SK-N-SH treated with all-trans-retinoic acid at 6 μM for 48 hours (cell line): ENCODE measurements around the gene CPHXL2.

Experiments used
- ARNTL ChIP-seq: fragments of 450-650 bp; formaldehyde crosslinking; IDR thresholded peaks from 2 replicates; pipeline ENCODE4 v1.5.0; 2020; ENCODE audit warnings: low read depth, mild to moderate bottlenecking, moderate library complexity, borderline replicate concordance
- ESRRG ChIP-seq: fragments of 250-450 bp; sonication (Bioruptor Pico); IDR thresholded peaks from 2 replicates; pipeline ENCODE4 v1.6.1; 2021; ENCODE audit warnings: mild to moderate bottlenecking
- POU6F1 ChIP-seq: fragments of 250-450 bp; sonication (Bioruptor Pico); IDR thresholded peaks from 2 replicates; pipeline ENCODE4 v1.8.0; 2021; ENCODE audit warnings: low read depth, mild to moderate bottlenecking, moderate library complexity, borderline replicate concordance
- RARB ChIP-seq: fragments of 250-450 bp; sonication (Bioruptor Pico); IDR thresholded peaks from 2 replicates; pipeline ENCODE4 v1.8.0; 2021; ENCODE audit warnings: mild to moderate bottlenecking, moderate library complexity
- ZFP30 ChIP-seq: fragments of 450-650 bp; formaldehyde crosslinking; IDR thresholded peaks from 2 replicates; pipeline ENCODE4 v1.5.0; 2022; ENCODE audit warnings: mild to moderate bottlenecking, moderate library complexity
- ZNF565 ChIP-seq: fragments of 450-650 bp; formaldehyde crosslinking; conservative IDR thresholded peaks from 2 replicates; pipeline ENCODE4 v1.5.0; 2020; ENCODE audit warnings: low read depth, mild to moderate bottlenecking, moderate library complexity
- ZNF70 ChIP-seq: fragments of 450-650 bp; formaldehyde crosslinking; IDR thresholded peaks from 2 replicates; pipeline ENCODE4 v1.5.0; 2020; ENCODE audit warnings: mild to moderate bottlenecking, moderate library complexity
- ZNF8 ChIP-seq: fragments of 450-650 bp; formaldehyde crosslinking; IDR thresholded peaks from 2 replicates; pipeline ENCODE4 v1.5.0; 2020; ENCODE audit warnings: mild to moderate bottlenecking, moderate library complexity
- TF ChIP-seq, protein P1 (sequence below): fragments of 250-450 bp; sonication (Bioruptor Pico); IDR thresholded peaks from 2 replicates; pipeline ENCODE4 v1.8.0; 2020; ENCODE audit warnings: mild to moderate bottlenecking, moderate library complexity, borderline replicate concordance
- TF ChIP-seq, protein P2 (sequence below): fragments of 250-450 bp; sonication (Bioruptor Pico); IDR thresholded peaks from 2 replicates; pipeline ENCODE4 v1.5.1; 2020; ENCODE audit warnings: low read depth, mild to moderate bottlenecking, moderate library complexity

DNA sequence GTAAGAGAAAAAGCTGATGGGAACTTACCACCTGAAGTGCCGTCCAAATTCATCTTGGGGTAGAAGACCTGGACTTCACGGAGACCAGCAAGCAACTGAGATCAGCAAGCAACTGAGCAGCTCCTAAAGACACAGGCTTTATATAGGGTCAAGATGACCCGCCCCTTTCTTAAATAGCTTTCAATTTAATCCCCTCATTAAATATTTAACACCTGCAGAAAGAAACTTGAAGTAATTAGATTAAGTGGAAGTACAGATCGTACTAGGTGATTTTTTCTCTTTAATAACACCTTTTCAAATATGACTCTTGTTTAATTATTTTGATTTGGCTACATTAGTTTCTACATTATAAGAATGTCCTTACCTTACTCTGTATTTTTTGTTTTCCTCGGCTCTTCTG, 49.6 kb upstream of the CPHXL2 start, which contains the start of gene CPHXL:
- TF ChIP-seq ZNF70 (CRISPR knock-in tag) (no peak), POU6F1 (CRISPR knock-in tag) (no peak), ESRRG (CRISPR knock-in tag) (no peak), ZFP30 (CRISPR knock-in tag) (no peak), ZNF565 (CRISPR knock-in tag) (no peak), ARNTL (CRISPR knock-in tag) (no peak), RARB (CRISPR knock-in tag) (no peak), ZNF8 (CRISPR knock-in tag) (no peak)
- TF ChIP-seq, protein P1, sequence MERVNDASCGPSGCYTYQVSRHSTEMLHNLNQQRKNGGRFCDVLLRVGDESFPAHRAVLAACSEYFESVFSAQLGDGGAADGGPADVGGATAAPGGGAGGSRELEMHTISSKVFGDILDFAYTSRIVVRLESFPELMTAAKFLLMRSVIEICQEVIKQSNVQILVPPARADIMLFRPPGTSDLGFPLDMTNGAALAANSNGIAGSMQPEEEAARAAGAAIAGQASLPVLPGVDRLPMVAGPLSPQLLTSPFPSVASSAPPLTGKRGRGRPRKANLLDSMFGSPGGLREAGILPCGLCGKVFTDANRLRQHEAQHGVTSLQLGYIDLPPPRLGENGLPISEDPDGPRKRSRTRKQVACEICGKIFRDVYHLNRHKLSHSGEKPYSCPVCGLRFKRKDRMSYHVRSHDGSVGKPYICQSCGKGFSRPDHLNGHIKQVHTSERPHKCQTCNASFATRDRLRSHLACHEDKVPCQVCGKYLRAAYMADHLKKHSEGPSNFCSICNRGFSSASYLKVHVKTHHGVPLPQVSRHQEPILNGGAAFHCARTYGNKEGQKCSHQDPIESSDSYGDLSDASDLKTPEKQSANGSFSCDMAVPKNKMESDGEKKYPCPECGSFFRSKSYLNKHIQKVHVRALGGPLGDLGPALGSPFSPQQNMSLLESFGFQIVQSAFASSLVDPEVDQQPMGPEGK (CRISPR knock-in tag), result no peak
- TF ChIP-seq, protein P2, sequence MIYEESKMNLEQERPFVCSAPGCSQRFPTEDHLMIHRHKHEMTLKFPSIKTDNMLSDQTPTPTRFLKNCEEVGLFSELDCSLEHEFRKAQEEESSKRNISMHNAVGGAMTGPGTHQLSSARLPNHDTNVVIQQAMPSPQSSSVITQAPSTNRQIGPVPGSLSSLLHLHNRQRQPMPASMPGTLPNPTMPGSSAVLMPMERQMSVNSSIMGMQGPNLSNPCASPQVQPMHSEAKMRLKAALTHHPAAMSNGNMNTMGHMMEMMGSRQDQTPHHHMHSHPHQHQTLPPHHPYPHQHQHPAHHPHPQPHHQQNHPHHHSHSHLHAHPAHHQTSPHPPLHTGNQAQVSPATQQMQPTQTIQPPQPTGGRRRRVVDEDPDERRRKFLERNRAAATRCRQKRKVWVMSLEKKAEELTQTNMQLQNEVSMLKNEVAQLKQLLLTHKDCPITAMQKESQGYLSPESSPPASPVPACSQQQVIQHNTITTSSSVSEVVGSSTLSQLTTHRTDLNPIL (CRISPR knock-in tag), result no peak
